ENCODE measurements around the gene MCRS1.

Gene MCRS1

GRCh38 chr12:49582201-49582600 lies 14.3 kb upstream of the MCRS1 start:
- no peak for DNase-seq (ENCODE audit: low read depth)
- TF ChIP-seq CTCF (IDR thresholded peaks at IDR 0.05; ENCODE audit: insufficient read depth, low read depth, low read length, missing control alignments) = no peak
- no peak overlapping the region for H3K4me3 ChIP-seq (ENCODE audit: low read length)

- peak; percentile 75 for DNase-seq (ENCODE audit: low read depth)
- TF ChIP-seq CTCF (IDR thresholded peaks at IDR 0.05; ENCODE audit: insufficient read depth, low read depth, low read length, missing control alignments) = peak; percentile 96
- no peak overlapping the region for H3K4me3 ChIP-seq (ENCODE audit: low read length)
Observed at GRCh38 chr12:49580572-49581535, 12.9 kb upstream of the MCRS1 start.

- H3K4me3 ChIP-seq (ENCODE audit: low read length) = no peak overlapping the region
- no peak for DNase-seq (ENCODE audit: low read depth)
- TF ChIP-seq CTCF (IDR thresholded peaks at IDR 0.05; ENCODE audit: insufficient read depth, low read depth, low read length, missing control alignments) = no peak
Observed at GRCh38 chr12:49578471-49579112, 10.7 kb upstream of the MCRS1 start.

GRCh38 chr12:49577589-49578315 lies 9.8 kb upstream of the MCRS1 start:
- no peak for DNase-seq (ENCODE audit: low read depth)
- no peak for TF ChIP-seq CTCF (IDR thresholded peaks at IDR 0.05; ENCODE audit: insufficient read depth, low read depth, low read length, missing control alignments)
- H3K4me3 ChIP-seq (ENCODE audit: low read length) = no peak overlapping the region

GRCh38 chr12:49568442-49569162 lies 660 bp upstream of the MCRS1 start:
- no peak for TF ChIP-seq CTCF (IDR thresholded peaks at IDR 0.05; ENCODE audit: insufficient read depth, low read depth, low read length, missing control alignments)
- DNase-seq (ENCODE audit: low read depth) = no peak

GRCh38 chr12:49567302-49567610 lies 686 bp downstream of the MCRS1 start:
- peak overlapping the region; percentile 91 for H3K4me3 ChIP-seq (ENCODE audit: low read length)
- no peak for TF ChIP-seq CTCF (IDR thresholded peaks at IDR 0.05; ENCODE audit: insufficient read depth, low read depth, low read length, missing control alignments)
- DNase-seq (ENCODE audit: low read depth) = no peak

More at GRCh38 chr12:49568442-49569162, 660 bp upstream of the MCRS1 start:
- H3K4me3 ChIP-seq (ENCODE audit: low read length) = peak overlapping the region; percentile 91
